Stomach (tissue), 4 donors: Measurements from ENCODE around the gene VWC2L.

Experiments used
- EP300 ChIP-seq: sonication (generic); formaldehyde crosslinking; IDR thresholded peaks from one replicate; pipeline ENCODE4 v1.6.1; 2017; ENCODE audit warnings: antibody characterized with exemption
- POLR2A ChIP-seq, 4 donors: fragments of 450-650 bp; IDR thresholded peaks; one replicate each; pipeline ENCODE4 v1.6.1; 2016; ENCODE audit warnings: antibody characterized with exemption in 4 of 4, control low read depth in 2 of 4, mild to moderate bottlenecking in 1 of 4, moderate library complexity in 1 of 4
- TF ChIP-seq, protein P1 (sequence below), 7 experiments: fragments of 450-650 bp in 4 of 7; fragments of 200-600 bp in 3 of 7; sonication (generic) in 3 of 7; IDR thresholded peaks; one replicate each; pipeline ENCODE4 v1.5.1; 2016 to 2019; ENCODE audit warnings: antibody characterized with exemption in 7 of 7, control low read depth in 2 of 7, mild to moderate bottlenecking in 1 of 7

- TF ChIP-seq POLR2A (IDR thresholded peaks at IDR 0.05) (no peak), EP300 (no peak)
- TF ChIP-seq, protein P1, sequence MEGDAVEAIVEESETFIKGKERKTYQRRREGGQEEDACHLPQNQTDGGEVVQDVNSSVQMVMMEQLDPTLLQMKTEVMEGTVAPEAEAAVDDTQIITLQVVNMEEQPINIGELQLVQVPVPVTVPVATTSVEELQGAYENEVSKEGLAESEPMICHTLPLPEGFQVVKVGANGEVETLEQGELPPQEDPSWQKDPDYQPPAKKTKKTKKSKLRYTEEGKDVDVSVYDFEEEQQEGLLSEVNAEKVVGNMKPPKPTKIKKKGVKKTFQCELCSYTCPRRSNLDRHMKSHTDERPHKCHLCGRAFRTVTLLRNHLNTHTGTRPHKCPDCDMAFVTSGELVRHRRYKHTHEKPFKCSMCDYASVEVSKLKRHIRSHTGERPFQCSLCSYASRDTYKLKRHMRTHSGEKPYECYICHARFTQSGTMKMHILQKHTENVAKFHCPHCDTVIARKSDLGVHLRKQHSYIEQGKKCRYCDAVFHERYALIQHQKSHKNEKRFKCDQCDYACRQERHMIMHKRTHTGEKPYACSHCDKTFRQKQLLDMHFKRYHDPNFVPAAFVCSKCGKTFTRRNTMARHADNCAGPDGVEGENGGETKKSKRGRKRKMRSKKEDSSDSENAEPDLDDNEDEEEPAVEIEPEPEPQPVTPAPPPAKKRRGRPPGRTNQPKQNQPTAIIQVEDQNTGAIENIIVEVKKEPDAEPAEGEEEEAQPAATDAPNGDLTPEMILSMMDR (IDR thresholded peaks at IDR 0.05) = no peak
Measured at GRCh38 chr2:214393796-214394195, 17.1 kb upstream of the VWC2L start.
